Omental fat pad (tissue), 4 donors: ENCODE data around the gene PICALM. TPM values are rescaled to one million over a fixed set of nuclear protein-coding genes. Genes with fewer than 3 reads are reported as not detected.
"Not testable (repeated sequence)": the region's sequence is repeated elsewhere in the genome, so short reads cannot be mapped to it uniquely, and the experiment has no call there.

Experiments used
- ATAC-seq: fragments of 150-250 bp; one replicate; pipeline ENCODE4 v1.9.1; 2016; ENCODE audit warnings: mild to moderate bottlenecking, moderate library complexity; ENCODE audit not compliant: low FRiP score
- DNase-seq: peaks from one replicate; pipeline ENCODE4 v3.0.0-alpha.2; 2019; ENCODE audit warnings: low spot score
- total RNA-seq, 4 donors: library from RNA; depleted of rRNA; stranded (reverse); fragments of >200 nt; gene quantifications; one replicate each; pipeline ENCODE4 v1.1.0, GENCODE V29; 2016
- TF ChIP-seq, protein P1 (sequence below), 3 donors: fragments of 450-650 bp; IDR thresholded peaks; one replicate each; pipeline ENCODE4 v1.5.1; 2016 to 2017; ENCODE audit warnings: antibody characterized with exemption in 3 of 3, mild to moderate bottlenecking in 3 of 3, moderate library complexity in 2 of 3

The PICALM gene
- total RNA-seq, 4 donors from 2014 or later: 302 to 622 (median 395) TPM

DNA sequence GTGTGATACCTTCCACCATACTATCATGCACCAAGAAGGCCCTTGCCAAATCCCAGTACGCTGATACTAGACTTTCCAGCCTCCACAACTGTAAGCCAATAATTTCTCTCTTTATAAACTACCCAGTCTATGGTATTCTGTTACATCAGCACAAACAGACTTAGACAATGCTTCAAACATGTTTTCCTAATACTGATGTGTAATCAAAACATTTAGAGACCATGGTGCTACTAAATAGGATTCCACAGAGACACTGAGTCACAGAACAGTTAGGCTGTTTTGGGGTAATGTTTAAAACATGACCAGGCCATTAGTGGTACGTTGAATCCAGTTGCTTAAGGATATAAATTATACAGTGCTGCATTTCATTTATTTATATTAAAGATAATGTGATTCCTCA, 103.7 kb downstream of the PICALM start:
- TF ChIP-seq, protein P1, sequence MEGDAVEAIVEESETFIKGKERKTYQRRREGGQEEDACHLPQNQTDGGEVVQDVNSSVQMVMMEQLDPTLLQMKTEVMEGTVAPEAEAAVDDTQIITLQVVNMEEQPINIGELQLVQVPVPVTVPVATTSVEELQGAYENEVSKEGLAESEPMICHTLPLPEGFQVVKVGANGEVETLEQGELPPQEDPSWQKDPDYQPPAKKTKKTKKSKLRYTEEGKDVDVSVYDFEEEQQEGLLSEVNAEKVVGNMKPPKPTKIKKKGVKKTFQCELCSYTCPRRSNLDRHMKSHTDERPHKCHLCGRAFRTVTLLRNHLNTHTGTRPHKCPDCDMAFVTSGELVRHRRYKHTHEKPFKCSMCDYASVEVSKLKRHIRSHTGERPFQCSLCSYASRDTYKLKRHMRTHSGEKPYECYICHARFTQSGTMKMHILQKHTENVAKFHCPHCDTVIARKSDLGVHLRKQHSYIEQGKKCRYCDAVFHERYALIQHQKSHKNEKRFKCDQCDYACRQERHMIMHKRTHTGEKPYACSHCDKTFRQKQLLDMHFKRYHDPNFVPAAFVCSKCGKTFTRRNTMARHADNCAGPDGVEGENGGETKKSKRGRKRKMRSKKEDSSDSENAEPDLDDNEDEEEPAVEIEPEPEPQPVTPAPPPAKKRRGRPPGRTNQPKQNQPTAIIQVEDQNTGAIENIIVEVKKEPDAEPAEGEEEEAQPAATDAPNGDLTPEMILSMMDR (IDR thresholded peaks at IDR 0.05): no peak
- no peak for DNase-seq
- ATAC-seq: no peak

DNA sequence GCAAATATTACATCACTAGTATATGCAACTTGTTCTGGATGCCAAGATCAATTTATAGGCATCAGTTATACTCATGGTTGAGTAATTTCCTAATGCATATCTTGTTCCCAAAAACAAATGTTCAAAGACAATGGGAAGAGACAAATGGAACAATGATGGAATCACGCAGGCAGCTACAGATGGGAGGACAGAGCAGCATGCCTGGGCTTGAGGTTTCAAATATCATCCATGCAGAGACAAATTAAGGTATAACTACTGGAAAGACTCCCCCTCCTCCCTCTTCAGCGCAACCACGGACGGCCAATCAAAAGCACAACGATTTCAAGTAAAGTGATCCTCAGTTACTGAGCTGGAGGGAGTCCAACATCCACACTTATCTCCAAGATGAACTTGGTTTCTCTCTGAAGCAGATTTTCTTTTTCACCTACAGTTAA, 106.9 kb downstream of the PICALM start:
- TF ChIP-seq, protein P1 (IDR thresholded peaks at IDR 0.05): no peak
- DNase-seq (no peak), ATAC-seq (no peak)

DNA sequence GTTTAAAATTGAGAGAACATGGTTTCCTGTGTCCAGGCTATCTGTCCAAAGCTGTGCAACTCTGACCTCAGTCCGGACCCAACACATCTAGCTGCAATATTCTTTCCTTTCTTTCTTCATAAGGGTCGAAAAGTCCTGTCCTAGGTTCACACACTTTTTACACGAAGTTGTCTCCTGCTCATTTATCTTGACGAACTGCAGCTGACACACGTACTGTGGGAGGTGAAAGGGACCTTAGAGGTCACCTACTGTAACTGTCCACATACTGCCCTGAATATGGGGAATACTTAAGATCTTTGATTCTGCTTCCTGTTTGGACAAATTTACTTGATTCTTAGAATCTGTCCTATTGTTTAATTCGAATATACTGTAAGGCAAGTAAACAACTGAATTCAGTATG, 107.8 kb downstream of the PICALM start:
- TF ChIP-seq, protein P1 (IDR thresholded peaks at IDR 0.05): no peak
- DNase-seq: no peak
- no peak for ATAC-seq

DNA sequence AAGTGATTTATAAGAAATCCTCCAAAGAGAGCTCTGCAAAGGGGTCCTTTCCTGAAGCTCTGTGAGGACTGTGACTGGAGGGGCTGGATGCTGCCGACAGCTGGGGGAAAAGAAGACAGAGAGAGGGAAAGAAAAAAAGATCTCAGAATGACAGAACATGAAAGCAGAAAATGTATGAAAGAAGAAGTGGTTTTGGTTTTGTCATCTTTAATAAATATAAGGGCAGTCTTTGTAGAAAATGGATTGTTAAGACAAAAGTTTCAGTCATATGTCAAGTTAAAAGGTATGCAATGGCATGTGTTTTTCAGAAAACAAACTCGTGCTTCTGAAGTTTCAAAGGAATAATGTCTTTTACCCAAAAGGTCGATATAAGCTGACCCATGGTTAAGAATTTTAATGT, 108.2 kb downstream of the PICALM start:
- TF ChIP-seq, protein P1 (IDR thresholded peaks at IDR 0.05): no peak
- ATAC-seq: no peak

DNA sequence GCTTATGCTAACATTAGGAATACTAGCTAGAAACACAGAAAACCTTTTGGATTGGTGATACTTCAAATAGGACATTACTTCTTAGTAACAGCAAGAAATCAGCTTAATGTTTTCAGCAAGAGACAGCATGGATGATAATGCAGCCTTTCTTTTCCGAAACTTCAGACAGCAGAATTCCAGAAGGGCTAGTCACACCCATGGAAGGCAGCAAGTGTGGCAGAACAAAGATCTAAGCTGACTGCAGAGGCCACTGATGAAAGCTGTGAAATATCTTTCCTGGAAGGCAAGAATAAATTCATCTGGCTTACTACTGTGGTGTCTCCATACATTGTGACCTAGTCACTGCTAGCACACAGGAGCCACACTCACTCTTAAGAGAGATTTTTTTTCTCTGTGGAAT, 113.4 kb downstream of the PICALM start:
- TF ChIP-seq, protein P1 (IDR thresholded peaks at IDR 0.05): no peak
- ATAC-seq (peak; percentile 66), DNase-seq (no peak)

More for the DNA sequence above, 108.2 kb downstream of the PICALM start:
- no peak for DNase-seq

DNA sequence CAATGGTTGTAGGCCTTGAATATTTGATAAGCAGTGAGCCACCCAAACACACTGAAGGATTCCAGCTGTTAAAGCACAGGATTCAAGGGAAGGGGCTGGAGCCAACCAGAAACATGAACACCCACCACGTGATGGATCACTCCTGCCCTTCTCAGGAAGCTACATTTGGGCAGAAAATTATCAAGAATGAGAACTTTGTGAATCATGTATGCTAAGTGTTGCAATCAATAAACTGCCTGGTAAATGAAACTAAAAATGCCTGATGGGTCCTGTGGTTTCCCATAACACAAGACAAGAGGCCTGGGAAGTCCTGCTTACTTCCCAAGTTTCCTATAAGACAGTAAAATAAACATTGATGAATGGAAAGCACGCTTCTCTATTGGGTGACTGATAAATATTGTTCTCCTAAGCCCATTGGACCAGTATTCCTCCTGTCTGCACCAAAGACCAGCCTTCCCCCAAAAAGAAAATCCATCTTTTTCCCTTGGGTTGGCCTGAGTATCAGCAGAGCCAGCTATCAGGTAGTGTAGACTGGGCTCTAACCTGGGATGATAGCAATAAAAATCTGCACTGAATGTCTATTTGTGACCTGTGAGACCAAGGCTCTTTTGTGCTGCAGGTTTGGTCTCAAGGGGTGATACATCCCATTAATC, 115.3 kb downstream of the PICALM start:
- TF ChIP-seq, protein P1 (IDR thresholded peaks at IDR 0.05): no peak
- peak; percentile 21 for ATAC-seq
- no peak for DNase-seq

DNA sequence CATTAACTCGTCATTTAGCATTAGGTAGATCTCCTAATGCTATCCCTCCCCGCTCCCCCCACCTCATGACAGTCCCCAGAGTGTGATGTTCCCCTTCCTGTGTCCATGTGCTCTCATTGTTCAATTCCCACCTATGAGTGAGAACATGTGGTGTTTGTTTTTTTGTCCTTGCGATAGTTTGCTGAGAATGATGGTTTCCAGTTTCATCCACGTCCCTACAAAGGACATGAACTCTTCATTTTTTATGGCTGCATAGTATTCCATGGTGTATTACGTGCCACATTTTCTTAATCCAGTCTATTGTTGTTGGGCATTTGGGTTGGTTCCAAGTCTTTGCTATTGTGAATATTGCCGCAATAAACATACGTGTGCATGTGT, 116.8 kb downstream of the PICALM start:
- ATAC-seq, DNase-seq: not testable (repeated sequence)
